GM21367 (cell line): ENCODE results near the gene CTNNBL1.

ENCODE experiments used
- ATAC-seq: cut with Tn5 transposase; IDR thresholded peaks from one replicate; pipeline ENCODE4 v1.9.1; 2021; ENCODE audit not compliant: unreplicated experiment

The CTNNBL1 gene

DNA sequence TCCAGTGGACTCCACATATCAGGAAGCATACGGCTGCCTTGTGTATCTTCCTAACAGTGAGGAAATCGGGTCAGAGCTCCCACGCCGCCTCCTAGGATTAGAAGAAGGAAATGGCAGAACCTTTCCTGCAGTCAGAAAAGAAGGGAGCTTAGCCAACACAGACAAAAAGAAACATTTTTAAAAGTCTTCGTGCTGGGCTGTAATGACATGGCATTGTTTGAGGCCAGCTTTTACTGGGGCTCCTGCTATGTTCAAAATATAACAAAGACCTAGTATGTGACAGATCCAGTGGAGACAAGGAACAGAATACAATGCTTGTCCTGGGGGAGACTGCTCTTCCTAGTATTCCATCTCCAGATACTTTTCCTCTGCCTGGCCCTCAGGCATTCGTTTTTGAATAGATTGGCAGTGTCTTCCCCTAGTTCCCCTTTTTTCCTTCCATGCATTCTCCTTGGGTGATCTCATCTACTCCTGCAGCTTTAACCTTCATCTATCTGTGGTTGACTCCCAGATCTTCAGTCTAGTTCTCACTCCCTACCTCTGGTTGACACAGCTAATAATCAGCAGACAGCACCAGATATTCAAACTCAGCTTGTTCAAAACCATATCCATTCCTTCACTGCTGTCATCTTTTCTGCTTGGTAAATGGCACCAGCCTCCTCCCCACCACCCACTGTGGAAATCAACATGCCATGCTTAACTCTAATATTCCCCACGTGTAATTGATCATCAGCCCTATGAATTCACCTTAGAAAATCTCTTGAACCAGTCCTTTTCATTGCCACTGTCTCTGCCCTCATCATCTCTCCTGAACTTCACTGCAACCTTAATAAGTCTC is 114.6 kb downstream of the CTNNBL1 start:
- no peak for ATAC-seq

DNA sequence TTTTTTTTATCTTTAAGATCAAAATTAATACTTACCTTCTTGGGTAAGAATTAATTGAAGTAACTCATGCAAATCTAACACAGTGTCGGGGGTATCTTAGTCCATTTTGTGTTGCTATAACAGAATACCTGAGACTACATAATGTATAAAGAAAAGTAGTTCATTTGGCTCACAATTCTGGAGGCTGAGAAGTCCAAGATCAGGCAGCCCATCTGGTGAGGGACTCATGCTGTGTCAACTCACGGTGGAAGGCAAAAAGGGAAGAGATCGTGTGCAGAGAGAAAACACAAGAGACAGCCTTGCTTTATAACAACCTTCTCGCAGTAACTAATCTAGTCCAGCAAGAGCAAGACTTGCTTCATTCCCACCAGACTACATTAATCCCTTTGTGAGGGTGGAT is 116.2 kb downstream of the CTNNBL1 start:
- no peak for ATAC-seq

DNA sequence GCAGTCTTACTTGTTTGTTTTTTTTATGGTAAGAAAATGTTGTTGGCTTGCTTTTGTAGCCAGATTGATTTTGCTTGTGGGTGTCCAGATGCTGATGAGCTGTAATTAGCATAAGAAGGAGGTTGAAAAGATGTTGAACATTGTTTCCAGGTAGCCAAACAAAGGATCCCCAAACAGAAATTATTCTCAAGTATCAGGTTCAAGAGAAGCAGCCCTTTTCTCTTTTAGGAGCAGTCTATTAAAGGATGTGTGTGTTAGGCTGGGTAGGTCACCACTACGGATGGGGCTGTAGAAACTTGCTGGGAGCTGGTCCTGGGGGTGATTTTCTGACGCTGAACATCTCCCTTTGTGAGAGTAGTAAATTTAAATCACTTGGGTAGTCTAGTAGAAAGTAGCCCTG is 122.2 kb downstream of the CTNNBL1 start:
- no peak for ATAC-seq

DNA sequence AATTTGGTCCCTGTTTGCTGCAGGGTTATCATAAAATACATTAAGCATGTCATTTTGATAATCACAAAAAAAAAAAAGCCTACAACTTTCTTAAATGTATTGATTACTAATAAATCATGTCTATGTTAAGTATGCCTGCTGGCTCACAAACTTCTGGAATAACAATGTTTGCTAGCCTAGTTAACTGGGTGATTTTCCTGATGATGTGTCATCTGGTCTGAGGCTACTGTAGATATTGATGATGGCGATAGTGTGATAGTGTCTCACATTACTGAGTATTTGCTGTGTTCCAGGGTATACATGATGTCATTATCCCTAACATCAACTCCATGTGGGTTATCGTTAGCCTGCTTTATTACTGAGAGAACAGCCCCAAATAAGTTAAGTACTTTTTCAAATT is 122.9 kb downstream of the CTNNBL1 start:
- no peak for ATAC-seq

DNA sequence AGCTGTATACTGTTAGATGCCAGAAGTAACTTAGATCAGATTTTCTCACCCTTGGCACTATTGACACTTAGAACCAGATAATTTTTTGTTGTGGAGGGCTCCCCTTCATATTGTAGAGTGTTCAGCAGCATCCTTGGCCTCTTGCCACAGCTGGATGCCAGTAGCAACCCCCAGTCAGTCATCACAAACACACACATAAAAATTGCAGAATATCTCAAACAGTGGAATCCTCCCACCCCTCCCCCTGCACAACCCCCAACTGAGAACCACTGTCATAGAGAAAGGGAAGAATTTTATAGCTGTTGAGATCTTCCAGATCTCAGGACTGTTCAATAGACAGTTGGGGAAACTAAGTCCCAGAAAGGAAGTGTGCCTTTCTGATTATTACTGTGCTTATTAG is 127.9 kb downstream of the CTNNBL1 start:
- no peak for ATAC-seq

DNA sequence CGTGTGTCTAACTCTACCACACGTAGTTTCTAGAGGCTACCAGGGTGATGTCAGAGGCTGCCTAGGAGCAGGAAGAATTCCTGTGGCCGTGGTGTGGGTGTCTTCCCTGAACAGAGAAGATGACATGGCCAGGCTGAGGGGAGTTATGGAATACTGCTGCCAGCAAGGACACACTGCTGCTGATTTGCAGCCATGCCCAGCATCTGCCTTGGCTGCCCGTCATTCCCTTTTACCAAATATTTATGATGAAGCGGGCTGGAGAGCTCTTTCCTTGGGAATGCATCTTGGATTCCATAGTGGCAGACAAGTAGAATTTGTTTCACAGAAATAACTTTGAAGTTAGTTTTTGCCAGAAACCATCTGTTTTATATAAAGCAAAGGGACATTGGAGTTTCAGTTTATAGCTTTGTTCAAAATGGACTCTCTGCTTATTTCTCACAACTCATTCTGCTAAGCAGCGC is 128.3 kb downstream of the CTNNBL1 start:
- ATAC-seq, result no peak

DNA sequence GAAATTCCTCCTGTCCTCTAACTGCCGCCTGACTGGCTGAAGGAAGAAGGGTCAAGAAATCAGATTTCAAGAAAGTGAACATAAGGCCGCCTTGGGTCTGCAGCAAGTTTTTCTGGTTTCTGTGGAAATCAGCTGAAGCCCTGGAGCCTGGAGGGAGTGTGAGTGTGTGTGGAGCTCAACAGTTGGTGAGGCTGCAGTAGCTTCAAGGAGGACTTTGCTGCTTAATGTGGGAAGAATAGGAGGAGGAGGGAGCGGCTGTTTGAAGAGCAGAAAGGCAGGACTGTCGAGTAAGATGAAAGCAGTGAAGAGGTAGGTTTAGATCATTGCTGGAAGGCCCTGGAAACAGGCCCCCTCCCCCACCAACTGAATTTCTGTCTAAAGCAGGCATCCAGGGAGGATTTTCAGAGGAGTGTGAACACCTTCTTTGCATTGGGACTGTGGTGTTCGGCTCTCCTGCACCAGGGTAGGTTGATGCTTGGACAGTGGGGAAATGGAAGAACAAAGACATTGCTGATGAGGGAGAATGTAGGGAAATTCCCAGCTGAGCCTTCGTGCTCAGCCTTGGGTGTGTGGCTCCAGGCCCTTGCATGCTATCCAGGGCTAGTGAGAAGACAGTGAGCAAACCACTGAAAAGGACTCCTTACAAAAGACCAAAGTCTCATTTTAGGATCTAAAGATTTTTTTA is 129.6 kb downstream of the CTNNBL1 start:
- ATAC-seq, result no peak

DNA sequence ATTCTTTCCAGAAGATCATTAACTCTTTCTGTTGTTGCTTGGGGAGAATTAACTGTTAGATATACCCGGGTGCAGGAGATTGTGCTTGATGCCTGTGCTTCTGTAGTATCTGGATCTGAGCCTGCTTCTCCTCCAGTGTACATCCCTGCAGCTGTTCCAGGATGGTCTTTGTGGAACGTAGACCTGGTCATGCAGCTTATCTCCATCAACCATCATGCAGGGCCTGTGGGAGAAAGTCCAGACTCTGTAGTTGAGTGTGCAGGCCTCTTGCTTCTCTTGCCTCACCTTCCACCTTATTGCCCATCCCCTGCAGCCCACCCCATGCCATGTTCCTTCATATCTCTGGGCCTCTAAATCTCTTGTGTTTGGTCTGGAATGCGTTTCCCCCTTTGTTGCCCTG is 133.8 kb downstream of the CTNNBL1 start:
- ATAC-seq, result no peak

DNA sequence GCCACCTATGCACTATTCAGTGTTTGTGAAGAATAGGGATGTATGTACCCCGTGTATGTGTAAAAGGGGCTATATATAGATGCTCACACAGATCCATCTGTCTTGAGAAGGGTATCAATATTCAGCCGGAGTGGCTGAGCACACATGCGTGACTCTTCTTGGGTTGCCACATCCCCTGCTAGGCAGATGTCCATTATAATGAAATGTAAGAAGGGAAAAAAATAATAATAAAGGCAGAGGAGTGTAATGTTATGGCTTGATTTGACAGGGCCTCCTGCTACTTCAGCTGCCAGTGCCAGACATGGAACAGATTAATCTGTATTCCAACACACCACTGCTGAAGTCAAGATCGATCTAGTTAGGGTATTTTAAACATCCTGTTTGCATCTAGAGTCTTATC is 134.9 kb downstream of the CTNNBL1 start:
- ATAC-seq, result no peak

DNA sequence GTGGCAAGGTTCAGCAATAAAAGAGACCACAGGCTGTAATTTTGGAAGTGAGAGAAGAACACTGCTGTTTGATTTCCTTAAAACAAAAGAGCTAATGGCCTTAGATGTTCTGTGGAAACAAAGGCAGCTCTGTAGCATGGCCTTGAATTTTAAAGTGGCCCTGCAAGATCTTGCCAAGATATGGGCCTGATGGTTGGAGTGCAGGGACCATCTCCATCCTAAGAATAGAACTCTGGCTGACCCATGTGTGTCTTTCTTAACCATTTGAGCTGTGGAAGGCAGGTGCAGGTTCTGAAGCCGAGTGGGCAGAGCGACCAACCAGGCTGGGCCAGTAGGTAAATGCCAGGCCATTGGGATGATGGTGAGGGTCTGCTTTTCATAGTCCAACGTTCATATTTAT is 135.3 kb downstream of the CTNNBL1 start:
- no peak for ATAC-seq

DNA sequence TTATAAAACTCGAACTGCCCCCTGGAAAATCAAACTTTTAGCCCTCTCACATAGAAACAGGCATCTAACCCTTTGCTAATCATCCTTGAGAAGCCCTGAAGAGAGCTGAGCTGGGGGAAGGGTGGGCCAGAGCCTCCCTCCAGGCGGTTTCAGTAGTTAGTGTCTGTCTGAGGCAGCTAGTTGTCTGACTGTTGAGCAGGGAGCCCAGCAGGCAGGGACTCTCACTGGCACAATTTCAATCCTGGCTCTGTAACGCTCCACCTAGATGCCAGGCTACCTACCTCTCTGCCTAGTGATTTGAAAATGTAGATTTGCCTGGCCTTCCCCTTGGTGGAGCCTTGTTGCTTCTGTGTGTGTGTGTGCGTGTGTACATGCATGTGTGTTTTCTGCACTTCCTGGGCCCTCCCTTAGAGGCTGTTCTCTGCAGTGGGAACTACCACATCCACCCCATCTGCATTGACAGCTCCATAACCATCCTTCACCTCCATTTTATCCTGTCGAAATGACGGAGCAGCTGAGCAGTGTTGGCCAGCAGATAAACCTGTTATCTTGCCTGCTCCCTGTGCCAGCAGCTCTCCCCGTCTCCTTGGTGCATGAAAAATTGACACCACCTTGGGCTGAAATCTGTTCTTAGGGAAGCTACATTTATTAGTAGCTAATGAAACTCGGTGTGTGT is 139.5 kb downstream of the CTNNBL1 start:
- ATAC-seq, result no peak

DNA sequence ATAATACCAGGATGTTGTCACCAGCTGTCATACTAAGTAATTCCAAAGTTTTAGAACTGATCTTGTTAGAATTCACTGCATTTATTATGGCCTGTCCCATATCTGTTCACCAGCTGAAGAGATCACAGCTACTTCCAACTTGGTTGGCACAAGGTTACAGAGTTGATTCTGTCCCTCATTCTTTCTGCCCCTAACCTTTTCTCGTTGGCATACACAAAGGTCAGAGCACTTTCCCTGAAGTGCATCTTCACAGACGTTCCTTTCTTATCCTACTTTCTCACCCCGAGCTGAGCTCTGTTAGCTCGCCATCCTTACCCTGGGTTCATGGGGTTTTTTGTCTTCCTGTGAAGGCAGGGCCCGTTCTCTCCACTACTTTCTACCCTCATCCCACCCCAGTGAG is 143.1 kb downstream of the CTNNBL1 start:
- no peak for ATAC-seq

DNA sequence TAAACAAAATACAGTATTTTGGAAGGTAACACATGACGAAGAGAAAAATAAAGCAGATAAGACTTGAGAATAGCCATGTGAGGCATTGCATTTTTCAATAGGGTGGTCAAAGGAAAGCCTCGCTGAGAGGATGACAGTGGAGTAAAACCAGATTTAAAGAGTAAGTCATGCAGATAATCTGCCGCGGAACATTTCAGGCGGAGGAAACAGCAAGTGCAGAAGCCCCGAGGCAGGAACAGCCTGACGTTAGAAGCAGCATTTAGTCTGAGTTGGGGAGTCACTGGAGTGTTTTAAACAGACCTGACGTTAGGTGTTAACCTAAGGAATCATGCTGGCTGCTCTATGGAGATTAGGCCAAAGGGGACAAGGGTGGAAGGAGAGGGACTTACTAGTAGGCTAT is 144.1 kb downstream of the CTNNBL1 start:
- no peak for ATAC-seq

DNA sequence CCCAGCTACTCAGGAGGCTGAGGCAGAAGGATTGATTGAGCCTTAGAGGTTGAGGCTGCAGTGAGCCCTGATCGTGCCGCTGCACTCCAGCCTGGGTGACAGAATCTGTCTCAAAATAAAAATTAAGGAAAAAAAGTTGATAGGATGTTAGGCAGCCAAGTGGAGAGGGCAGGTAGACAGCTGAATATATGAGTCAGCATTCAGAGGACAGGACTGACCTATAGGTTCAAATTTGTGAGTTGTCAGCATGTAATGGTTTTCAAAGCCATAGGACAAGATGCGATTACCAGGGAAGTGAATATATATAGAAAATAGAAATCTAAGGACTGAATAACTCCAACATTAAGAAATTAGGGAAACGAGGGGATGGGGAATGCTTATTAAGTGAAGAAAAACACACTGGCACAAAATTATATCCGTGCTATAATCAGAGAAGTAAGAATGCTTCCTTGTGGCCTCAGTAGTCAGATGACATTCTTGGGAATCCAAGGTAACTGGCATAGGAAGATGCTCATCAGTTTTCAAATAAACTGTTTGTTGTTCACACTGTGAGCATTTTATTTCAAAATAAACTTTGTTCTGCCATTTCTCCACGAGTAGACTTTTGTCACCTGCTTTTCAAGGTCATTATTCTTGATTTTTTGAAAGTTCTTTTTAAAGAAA is 145.1 kb downstream of the CTNNBL1 start:
- no peak for ATAC-seq

DNA sequence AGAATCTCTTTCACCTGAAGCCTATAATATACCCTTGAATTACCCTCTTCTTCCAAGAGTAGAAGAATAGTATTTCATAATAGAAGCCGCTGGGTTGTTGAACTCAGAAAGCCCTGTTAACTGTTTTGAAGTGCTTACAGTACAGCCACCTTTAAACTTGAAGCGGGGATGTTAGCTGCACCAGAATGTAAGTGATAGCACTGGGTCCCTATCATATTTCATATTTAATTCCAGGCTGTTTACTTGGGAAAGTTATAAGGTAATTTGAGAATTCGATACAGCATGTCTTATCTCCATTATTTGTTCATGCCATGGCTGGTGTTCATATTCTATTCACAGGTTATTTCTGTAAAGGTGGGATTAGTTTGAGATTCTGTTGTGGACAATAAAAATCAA is 145.6 kb downstream of the CTNNBL1 start:
- ATAC-seq, result no peak

DNA sequence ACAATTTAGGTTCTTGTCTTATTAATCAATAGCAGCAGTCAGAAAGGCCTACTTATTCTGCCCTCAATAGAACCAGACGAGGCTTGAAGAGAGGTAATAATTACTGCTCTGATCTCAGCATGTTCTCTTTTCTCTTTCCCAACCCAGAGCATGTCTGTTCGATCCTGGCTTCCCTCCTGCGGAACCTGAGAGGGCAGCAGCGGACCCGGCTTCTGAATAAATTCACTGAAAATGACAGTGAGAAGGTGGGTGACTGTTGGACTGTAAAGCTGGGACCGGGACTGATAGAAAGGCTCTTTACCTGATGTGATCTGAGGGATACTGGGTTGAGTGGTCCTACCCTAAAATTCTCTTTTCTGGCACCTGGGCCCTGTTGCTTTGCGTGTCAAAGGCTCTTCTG is 146.1 kb downstream of the CTNNBL1 start:
- ATAC-seq, result no peak

DNA sequence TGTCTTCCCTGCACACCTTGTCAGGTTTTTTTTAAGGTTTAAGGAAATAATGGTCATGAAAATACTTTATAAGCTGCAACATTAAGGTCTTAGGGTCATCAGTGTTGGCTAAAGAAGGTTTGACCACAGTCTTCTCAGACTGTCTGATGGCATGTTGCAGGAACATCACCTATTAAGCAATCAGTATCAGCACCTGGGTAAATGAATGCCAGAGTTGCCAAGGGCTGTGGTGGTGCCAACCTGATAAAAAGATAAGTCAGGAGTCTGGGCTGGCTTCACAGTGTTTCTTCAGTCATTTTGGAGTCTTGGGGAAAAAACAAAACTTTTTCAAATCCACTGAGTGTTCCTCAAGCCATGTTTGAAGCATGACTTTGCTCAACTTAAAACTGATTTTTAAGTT is 147.6 kb downstream of the CTNNBL1 start:
- no peak for ATAC-seq

DNA sequence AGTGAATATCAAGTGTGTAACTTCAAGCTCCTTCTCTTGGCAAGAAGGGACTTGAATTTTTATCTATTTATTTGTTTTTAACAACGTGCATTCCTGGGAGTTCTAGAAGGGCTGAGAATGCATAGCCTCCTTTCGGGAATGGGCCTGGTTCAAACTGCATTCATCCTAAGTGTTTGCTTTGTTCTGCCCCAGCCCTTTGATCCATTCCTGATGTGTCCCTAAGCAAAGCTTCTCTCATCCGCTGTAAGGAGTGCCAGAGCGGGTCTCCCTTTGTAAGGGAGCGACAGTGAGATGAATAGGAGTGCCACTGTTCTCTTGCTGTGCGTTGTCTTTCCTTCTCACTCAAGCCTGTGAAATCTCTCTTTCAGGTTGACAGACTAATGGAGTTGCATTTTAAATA is 148.1 kb downstream of the CTNNBL1 start:
- no peak for ATAC-seq

DNA sequence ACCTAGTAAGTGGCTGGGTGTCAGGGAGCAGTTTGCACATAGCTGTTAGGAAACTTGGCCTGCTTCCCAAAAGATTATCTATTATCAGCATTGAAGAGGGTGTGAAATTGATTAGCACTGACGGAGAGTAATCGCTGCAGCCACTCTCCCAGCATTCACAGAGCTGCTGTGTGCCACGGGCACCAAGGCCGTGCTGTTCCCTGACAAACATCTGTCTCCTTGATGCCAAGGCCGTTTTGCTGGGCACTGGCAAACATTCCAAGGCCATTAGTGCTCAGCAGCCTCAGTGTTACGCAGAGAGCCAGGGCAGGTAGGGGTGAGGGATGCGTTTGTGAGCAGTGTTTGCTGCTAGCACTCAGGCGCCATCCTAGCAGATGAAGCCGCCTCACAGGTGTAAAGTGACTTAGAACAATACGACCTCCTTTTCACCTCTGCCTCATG is 151.4 kb downstream of the CTNNBL1 start:
- no peak for ATAC-seq

DNA sequence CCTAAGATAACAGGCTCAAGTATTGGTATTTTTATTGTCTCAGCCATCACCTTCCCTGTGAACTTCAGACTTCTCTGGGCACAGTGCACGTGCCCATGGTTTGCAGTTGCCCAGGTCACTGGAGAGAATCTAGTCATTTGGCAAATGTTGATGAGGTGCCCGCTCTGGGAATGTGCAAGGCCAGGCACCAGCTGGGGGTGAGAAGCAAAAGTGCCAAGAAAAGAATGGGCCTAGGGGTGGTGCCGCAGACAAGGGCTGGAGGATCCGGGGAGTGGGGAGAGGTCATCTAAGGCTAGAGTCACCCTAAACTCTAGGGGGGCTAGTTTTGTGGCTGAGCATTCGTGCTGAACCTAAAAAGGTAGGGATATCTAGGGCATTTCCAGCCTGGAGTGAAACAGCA is 152.0 kb downstream of the CTNNBL1 start:
- no peak for ATAC-seq

DNA sequence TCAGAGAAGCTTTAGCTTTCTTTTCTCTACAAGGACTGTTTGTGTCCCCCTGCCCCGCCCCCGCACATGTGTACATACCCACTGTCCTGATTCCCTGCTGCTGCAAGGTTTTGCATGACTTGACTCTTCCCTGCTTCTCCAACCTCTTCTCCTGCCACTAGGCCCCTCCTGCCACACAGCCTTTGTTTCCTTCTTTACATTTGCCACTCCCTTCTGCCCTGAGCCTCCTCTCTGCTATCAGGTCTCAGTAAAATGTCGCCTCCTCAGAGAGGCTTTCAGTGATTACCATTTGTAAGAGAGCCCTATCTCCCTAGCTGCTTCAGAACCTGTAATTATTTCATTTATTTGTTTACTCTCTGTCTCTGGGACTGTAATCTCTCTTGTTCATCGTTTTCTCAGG is 152.7 kb downstream of the CTNNBL1 start:
- ATAC-seq, result no peak
